Esophagus squamous epithelium (tissue), 4 donors: ENCODE data around the gene SYT1.

Experiments used
- CTCF ChIP-seq, 6 experiments: fragments of 450-650 bp in 4 of 6; fragments of 200-600 bp in 2 of 6; sonication (generic) in 2 of 6; IDR thresholded peaks; one replicate each; pipeline ENCODE4 v1.5.1; 2016 to 2019; ENCODE audit warnings: antibody characterized with exemption in 6 of 6, mild to moderate bottlenecking in 4 of 6, moderate library complexity in 4 of 6
- POLR2A ChIP-seq, 4 donors: fragments of 450-650 bp; IDR thresholded peaks; one replicate each; pipeline ENCODE4 v1.6.1; 2017; ENCODE audit warnings: antibody characterized with exemption in 4 of 4, mild to moderate bottlenecking in 4 of 4, moderate library complexity in 3 of 4

- TF ChIP-seq POLR2A (IDR thresholded peaks at IDR 0.05): no peak
- no peak for TF ChIP-seq CTCF (IDR thresholded peaks at IDR 0.05)
Measured at GRCh38 chr12:79121486-79121885, 256.9 kb downstream of the SYT1 start.
